Activated naive CD8-positive, alpha-beta T cell treated with anti-CD3 and anti-CD28 coated beads, Interleukin-2, amount 50 U/mL, for 16 hours (primary cell): ENCODE measurements around the gene ROBO3.

ENCODE experiments used
- DNase-seq: peaks from one replicate; pipeline ENCODE4 v3.0.0-alpha.2; 2020; ENCODE audit warnings: low read depth, low spot score

Gene ROBO3

GRCh38 chr11:124876818-124877630, 11.8 kb downstream of the ROBO3 start:
- no peak for DNase-seq

- no peak for DNase-seq
These were observed 12.3 kb downstream of the ROBO3 start for GRCh38 chr11:124877631-124877909.

- no peak for DNase-seq
These were observed 12.9 kb downstream of the ROBO3 start for GRCh38 chr11:124877910-124878758.

GRCh38 chr11:124878759-124879492, 13.7 kb downstream of the ROBO3 start:
- DNase-seq: no peak

- no peak for DNase-seq
These were observed 14.5 kb downstream of the ROBO3 start for GRCh38 chr11:124879493-124880289.

GRCh38 chr11:124880290-124880611, 15.0 kb downstream of the ROBO3 start:
- DNase-seq: no peak

- DNase-seq: no peak
These were observed 15.7 kb downstream of the ROBO3 start for GRCh38 chr11:124880958-124881357.

- DNase-seq: no peak
These were observed 17.3 kb downstream of the ROBO3 start for GRCh38 chr11:124882339-124883071.

- DNase-seq: no peak
These were observed 19.1 kb downstream of the ROBO3 start for GRCh38 chr11:124884340-124884739.

GRCh38 chr11:124884869-124885479, 19.7 kb downstream of the ROBO3 start:
- no peak for DNase-seq

GRCh38 chr11:124886476-124886875, 21.2 kb downstream of the ROBO3 start:
- DNase-seq: no peak

- no peak for DNase-seq
These were observed 21.9 kb downstream of the ROBO3 start for GRCh38 chr11:124886978-124887666.

GRCh38 chr11:124887667-124888013, 22.4 kb downstream of the ROBO3 start:
- no peak for DNase-seq

- no peak for DNase-seq
These were observed 24.2 kb downstream of the ROBO3 start for GRCh38 chr11:124889191-124890091.

GRCh38 chr11:124890151-124890550, 24.9 kb downstream of the ROBO3 start:
- DNase-seq: no peak

- no peak for DNase-seq
These were observed 25.6 kb downstream of the ROBO3 start for GRCh38 chr11:124890683-124891372.

- DNase-seq: no peak
These were observed 26.2 kb downstream of the ROBO3 start for GRCh38 chr11:124891373-124891861.

GRCh38 chr11:124892146-124892545, 26.9 kb downstream of the ROBO3 start:
- DNase-seq: no peak
